NOMO-1 treated with DMSO at 0.1 percent for 48 hours (cell line): Measurements from ENCODE around the gene DHCR7.

ENCODE experiments used
- DNase-seq: peaks from one replicate; lab custom pipeline; 2025; ENCODE audit not compliant: unreplicated experiment; lab: John Stamatoyannopoulos, UW

The DHCR7 gene

DNA sequence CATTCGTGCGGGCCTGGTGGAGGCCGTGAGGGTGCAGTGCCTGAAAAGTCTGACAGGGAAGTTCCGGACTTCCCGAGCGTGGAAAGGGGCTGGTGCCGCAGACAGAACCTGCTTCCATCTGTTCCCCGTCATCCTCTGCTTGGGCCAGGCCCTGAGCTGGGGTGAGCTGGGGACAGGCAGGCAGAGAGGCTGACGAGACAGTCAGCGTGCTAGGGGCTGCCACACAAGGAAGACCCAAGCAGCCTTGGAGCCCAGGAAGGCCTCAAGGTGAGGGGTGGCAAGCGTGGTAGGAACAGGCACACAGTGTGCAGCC lies 30.3 kb upstream of the DHCR7 start:
- no peak for DNase-seq

DNA sequence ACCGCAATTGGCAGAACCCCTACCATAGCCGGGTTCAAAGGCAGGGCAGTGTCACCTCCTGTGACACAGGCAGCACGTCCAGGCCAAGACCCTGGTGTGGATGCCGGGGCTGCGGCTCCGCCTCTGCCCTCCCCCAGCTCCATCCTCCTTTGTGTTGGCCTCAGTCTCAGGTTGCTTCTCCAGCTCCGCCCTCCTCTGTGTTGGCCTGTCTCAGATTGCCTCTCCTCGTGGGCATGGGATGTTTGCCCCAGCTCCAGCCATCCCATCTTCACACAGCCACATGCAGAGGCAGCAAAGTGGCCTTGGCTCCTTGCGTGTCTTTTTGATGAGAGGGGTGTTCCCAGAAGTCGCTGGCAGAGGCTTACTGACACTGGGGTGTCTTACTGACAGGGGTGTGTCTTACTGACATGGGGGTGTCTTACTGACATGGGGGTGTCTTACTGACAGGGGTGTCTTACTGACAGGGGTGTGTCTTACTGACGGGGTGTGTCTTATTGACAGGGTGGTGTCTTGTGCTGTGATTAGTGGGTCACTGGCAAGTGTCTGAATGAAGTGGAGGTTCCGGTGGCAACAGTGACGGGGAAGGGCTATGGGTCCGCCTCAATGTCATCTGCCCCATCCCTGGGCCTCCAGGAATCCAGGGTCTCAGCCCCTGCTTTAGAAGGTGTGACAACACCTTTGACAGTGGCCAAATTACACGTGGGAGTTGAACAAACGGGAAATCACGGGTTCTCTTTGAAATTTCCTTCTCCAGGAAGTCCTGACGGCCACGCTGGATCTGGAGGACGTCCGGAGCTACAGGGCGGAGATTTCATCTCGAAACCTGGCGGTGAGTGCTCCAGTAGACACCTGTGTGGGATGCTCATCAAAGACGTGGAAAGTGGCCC lies 29.7 kb upstream of the DHCR7 start:
- no peak for DNase-seq

DNA sequence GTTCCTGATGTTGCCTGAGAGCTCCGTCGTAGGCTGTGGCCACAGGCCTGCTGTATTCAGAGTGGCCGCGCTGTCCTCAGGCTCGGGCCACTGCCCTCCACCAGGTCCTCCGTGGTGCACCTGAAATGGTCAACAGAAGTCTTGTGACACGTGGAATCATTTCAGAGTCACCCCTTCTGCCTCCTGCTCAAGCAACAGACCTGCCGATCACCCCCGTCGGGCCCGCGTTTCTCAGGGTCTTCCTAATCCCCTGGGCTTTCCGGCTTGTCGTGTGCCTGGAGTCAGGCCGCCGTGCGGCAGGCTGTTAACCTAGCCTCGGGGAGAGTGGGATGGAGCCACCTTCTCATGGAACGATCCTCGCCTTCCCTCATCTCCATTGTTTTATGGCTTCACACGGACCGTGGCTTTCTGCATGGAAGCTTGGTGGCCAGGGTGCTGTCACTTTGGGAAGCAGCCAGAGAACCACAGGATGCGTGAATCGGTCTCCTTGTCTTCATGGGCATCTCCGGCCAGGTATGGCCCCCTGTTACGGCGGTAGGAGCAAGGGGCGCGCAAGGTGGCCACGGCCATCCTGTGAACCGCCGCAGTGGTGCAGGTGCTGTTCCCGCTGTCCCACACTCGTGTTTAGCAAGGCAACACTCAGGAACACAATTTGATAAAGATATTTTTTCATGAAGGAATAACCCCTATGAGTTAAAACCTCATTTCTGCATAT lies 28.9 kb upstream of the DHCR7 start:
- DNase-seq = no peak

DNA sequence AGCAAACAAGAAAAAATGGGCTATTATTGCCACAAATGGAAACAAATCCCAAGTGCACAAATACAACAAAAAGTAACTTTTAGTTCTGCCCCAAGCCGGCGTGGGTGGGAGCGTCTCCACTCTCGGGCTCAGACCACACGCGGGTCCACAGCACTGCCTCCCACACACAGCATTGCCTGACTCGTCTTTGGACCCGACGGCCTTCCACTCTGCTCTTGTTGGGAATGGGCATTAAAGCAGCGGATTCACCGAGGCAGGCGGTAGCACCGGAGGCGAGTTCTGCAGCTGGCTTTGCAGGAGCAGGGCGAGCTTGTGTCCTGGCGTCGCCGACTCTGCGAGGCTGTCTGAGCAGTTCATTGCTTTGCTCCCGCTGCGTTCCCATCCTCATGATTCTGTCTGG lies 27.8 kb upstream of the DHCR7 start:
- DNase-seq = no peak

DNA sequence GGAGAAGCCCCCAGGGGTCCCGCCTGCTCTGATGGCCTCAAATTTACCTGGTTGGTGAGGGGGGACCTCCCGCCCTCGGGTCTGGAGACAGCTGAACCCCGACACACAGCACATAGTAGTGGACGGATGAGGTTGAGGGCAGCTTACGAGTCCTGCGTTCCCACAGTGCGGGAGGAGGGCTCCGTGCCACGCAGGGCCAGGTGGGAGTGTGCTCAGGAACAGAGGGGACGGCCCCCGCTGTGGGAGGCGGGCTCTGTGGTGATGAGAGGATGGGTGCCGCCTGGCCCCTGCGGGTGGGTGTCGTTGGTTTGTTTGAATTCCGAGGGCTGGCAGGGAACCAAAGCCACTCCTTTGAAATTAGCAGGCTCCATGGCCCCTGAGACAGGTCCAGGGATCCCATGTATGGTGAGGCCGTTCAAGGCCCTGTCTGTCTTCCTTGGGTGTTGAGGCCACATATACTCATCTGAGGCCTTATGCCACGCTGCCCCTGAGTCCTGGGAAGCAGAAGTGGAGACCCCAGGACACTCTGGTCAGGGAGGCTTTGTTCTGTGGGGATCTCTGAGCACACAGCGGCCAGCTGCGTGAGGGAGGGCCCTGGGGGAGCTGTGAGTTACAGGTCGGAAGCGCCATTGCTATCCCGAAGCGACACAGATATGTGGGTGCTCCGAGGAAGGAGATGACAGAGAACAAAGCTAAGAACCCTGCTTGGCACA lies 26.7 kb upstream of the DHCR7 start:
- DNase-seq = no peak

DNA sequence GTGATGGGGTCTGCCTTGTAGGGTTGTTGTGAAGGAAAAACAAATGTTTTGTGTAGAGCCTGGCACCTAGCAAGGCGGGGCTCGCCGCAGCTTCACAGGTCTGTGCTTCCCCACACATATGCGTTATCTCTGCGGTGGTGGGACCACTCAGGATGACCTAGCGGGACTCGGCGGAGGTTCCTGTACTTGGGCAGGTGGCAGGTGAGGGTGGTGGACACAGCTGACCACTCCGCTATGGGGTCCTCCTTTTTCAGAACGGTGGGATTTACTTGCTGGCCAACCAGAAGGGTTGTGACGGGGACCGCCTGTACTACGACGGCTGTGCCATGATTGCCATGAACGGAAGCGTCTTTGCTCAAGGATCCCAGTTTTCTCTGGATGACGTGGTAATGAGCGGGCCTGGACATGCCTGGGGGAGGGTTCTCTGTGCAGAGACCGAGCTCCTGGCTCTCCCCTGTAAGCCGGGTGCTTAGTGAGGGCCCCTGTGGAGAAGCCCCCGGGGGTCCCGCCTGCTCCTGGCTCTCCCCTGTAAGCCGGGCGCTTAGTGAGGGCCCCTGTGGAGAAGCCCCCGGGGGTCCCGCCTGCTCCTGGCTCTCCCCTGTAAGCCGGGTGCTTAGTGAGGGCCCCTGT lies 26.1 kb upstream of the DHCR7 start:
- DNase-seq = no peak

DNA sequence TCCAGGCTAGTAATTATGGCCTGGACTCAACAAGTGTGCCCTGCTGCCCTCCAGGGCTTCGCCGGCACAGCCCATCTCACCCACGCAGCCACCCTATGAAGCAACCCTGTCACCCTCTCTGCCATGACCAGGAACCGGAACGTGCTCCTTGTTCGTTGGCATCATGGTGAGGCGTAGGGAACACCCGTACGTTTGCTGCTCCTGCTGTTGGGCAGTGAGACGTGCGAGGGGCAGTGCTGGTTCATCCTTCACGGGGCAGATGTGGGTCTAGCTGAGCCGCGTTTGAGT lies 25.5 kb upstream of the DHCR7 start:
- DNase-seq = no peak

DNA sequence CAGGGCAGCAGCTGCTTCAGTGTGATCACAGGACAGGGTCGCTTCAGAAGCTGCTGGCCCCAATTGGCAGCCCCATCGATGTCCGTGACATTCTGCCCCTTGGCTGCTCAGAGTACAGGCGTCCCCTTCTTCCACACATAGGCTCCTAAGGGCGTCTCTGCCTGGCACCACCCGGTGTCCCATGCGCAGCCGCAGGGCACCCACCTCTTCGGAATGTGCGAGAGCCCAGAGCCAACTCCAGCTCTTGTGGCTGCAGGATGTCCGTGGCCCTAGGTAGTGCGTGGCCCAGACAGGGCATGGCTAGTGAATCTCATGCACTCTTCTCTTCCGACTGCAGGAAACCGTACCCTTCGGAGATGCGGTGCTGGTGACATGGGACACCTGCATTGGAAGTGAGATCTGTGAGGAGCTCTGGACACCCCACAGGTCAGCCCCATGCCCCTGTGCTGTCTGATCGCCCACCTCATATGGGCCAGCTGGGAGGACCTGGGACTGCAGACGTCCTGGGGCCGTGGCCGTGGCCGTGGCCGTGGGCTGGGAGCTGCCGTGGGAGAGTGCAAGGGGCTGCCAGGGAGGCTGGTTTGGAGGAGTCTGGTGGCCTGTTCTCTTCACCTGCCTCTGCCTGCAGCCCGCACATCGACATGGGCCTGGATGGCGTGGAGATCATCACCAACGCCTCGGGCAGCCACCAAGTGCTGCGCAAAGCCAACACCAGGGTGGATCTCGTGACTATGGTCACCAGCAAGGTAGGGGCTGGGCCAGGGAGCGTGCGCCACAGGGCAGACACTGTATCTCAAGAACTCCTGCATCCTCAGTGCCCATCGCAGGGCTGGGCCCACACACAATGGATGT lies 25.0 kb upstream of the DHCR7 start:
- DNase-seq = no peak

DNA sequence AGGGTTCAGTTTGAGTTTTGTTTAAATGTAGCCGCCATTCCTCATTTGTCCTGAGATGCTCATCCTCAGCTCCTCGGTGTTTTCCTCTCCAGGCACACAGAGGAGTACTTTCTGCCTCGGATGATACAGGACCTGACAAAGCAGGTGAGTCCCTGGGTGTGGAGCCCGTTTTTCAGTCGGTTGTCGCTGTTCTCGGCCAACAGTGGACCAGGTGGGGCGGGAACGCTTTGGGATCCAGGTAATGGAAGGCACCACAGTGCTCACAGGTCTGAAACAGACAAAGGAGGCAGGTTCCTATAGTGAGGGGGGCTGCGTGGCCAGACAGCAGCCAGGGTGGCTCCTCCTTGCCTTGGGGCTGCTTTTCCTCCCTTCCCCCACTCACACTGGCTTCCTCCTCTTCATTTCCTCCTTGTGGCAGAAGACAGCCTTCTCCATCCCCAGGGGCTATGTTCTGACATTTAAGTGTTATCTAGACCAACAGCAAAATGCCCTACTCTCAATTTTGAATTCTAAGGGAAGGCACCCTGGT lies 24.2 kb upstream of the DHCR7 start:
- DNase-seq = no peak

DNA sequence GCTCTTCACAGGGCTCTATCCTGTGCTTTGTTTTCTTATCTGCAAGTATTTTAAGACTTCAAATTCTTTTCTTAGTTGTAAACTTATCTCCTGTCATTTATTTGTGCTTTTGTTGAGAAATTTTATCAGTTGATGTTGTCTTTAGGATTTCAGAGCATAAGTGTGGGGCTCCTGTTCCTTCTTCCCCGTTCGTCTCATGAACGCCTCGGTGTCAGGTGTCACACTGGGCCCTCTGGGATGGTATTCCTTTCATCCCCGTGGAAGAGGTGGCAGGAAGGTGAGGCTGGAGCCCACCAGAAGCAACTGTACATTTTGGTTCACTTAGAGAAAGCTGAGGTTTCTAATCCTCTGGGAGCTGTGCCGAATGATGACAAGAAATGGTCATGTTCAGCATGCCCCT lies 22.8 kb upstream of the DHCR7 start:
- no peak for DNase-seq

DNA sequence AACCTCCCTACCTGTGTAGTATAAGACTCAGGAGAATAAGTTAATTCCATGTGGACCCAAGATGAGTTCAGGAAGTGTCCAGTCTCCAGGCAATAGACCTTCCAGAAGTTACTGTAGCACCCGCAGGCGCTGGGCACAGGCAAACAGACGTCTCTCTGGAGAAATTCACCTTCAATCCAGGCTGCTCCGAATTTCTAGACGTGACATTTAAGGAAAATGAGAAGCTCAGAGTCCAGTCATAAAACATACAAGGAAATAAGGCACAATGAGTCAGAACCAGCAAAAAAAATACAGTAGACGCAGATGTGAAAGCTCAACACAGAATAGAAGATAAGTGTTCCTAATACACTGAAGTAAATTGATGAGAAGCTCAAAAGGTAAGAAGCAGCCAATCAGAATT lies 19.0 kb upstream of the DHCR7 start:
- DNase-seq = no peak

DNA sequence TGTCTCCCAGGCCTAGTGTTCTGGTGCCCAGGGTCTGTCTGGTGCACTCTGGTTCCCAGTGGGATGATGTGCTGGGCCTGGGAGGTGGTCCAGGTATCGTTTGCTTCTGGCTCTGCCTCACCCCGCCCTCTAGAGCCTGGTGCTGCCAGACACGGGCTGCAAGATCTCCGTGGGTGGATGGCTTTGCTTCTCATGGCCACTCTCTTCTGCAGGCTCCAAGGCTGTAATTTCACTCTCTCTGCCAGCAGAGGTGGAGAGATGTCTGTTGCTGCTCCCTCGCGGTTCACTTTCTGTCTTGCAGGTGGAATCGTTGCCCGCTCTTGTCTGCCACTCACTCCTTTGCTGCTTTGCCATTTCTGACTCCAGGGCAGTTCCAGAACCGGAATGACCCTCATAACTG lies 18.2 kb upstream of the DHCR7 start:
- DNase-seq = no peak

DNA sequence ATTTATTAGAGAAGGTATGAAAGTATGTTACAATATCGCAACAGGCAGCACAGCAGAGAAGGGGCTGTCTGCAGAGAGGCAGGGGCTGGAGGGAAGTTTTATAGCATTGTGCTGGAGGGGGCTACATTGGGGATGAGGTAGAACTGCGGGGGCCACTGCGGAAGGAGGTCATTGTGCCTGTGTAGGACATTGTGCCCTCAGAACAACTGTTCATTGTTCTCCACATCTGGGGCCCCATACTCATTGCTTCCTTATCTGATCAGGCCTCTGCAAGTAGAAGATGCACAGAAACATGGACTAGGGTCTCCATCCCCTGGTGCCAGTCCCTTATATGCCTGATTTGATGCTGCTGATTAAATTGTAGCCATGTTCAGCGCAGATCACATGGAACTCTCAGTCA lies 16.9 kb upstream of the DHCR7 start:
- no peak for DNase-seq

DNA sequence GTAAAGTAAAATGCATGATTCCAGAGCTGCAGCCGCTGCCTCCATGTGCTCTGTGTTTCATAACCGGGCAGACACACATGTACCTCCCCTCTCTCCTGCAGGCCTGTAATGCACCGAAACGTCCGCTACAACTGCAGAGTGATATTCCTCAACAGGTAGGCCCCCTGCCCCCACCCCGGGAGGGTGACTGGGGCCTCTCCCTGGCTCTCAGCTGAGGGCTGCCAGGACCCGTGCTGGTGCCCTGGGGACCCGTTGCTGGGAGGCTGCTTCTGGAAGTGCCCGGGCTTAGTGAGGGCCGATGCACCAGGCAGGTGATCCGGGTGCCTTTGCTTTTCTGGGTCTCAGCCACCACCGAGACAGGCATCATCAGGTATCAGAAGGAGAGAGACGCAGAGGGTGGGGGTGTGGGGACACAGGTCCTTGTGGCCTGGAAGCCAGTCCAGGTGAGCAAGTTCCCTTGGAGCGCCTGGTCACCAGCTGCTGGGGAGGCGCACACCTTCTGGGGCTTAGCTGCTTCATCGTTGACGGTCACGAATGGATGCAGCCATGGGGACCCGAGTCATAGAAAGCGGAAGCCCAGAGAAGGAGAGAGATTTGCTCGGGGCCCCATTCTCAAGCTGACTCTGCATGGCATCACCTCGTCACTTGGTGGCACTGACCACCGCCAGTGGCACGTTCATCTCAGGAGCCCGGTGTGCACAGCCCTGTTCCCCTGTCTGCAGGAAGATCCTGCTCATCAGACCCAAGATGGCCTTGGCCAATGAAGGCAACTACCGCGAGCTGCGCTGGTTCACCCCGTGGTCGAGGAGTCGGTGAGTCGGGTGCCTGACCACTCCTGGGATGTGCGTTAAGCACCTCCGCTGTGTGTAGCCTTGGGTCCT lies 15.4 kb upstream of the DHCR7 start:
- no peak for DNase-seq

DNA sequence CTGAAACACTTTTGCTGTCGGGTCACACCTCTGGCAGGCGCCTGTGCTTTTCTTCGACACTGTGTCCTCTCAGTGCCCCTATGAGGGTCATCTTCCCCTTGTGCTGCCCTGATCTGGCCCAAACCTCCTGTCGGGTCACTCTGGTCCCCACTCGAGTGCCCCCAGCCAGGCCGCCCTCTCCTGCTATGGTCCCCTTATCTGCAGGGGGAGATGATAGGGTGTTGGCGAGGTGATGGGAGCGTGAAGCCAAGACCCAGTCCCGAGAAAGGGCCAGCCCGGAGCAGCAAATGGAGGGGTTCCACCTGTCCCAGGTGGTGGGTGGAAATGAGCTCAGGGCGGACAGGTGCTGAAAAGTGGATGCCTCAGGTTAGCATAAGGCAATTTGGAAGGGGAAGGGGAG lies 14.5 kb upstream of the DHCR7 start:
- no peak for DNase-seq

DNA sequence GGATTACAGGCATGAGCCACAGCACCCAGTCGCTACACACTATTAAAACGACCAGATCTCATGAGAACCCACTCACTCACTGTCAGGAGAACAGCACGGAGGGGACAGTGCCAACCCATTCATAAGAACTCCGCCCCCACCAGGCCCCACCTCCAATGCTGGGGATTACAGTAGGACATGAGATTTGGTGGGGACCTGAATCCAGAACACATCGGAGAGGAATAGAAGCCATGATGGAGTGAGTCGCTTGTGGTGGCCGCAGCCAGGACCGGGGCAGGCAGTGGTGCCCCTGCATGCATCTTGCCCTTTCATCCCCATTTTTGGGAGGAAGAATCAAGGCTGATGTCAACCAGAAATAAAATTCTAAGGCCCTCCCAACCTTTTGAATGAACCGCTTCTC lies 13.5 kb upstream of the DHCR7 start:
- no peak for DNase-seq

DNA sequence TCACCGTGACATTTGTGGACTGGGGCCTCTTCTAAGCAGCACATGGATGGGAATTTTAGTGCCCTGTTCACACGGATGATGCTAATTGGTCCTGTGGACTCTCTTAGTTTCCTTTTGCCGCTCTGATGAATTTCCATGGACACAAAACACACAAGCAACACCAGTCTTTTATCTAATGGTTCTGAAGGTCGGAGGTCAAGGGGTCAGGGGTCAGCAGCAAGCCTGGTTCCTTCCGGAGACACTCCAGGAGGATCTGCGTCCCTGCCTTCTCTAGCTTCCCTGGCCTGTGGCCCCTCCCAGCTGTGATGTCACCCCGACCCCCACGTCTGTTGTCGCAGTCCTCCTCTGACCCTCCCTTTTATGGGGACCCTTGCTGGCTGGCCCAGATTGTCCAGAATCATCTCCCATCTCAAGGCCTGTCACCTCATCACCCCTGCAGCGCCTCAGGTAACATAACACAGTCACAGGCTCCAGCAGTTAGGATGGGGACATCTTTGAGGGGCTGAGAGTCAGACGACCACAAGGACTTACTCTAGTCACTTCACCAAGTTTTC lies 11.7 kb upstream of the DHCR7 start:
- no peak for DNase-seq

DNA sequence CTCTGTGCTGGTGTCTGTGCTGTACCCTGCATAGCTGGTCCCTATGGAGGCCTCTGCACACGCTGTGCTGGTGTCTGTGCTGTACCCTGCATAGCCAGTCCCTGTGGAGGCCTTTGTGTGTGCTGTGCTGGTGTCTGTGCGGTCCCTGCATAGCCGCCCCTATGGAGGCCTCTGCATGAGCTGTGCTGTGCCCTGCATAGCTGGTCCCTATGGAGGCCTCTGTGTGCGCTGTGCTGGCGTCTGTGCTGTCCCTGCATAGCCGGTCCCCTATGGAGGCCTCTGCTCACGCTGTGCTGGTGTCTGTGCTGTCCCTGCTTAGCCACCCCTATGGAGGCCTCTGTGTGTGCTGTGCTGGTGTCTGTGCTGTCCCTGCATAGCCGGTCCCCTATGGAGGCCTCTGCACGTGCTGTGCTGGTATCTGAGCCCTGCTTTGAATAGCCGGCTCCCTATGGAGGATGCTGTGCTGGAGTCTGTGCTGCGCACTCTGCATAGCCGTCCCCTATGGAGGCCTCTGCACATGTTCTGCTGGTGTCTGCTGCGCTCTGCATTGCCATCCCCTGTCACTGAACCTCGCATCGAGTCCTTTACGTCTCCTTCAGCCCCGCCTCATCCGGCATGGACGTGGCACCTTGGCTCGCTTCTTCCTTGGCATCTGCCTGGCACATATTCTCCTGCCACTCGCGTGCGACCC lies 11.0 kb upstream of the DHCR7 start:
- no peak for DNase-seq
